ENCODE results near the gene SELENOT.
"Not testable (repeated sequence)": the region's sequence is repeated elsewhere in the genome, so short reads cannot be mapped to it uniquely, and the experiment has no call there.

The SELENOT gene, protein sequence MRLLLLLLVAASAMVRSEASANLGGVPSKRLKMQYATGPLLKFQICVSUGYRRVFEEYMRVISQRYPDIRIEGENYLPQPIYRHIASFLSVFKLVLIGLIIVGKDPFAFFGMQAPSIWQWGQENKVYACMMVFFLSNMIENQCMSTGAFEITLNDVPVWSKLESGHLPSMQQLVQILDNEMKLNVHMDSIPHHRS

DNA sequence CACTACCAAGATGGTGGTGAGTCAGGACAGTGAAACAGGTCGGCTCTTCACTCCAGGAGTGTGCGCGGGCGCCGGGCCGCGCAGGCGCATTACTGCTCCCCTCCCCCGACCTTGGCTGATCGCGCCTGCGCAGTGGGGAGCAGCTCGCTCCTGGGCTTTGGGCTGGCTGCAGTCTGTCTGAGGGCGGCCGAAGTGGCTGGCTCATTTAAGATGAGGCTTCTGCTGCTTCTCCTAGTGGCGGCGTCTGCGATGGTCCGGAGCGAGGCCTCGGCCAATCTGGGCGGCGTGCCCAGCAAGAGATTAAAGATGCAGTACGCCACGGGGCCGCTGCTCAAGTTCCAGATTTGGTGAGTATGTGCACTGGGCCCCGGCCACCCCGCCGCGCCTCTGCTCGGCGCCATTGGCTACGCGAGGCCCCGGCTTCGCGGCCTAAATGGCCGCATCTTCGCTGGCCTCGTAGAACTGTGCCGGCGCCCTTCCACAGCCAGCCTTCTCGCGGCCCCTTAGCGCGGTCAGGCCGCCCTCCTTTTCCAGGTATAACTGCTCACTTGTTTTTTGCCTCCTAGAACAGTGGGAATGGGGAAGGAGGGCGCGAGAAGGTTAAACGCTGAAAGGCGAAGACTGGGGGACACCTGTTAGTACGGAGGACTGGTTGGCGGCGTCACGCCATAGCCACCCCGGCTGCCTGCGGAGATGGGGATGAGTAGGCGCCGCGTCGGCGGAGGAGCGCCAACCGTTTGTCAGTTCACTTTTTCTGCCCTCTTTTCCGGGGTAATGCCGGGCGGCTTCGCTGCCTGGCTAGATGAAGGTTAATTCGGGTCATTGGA, at the start of gene SELENOT:
Gene SELENOT (plus strand): TSS at position 169 of the 827 bp plus-strand sequence. CDS start 42 bp downstream, at position 211.
- DNase-seq, result peak; percentile 98

DNA sequence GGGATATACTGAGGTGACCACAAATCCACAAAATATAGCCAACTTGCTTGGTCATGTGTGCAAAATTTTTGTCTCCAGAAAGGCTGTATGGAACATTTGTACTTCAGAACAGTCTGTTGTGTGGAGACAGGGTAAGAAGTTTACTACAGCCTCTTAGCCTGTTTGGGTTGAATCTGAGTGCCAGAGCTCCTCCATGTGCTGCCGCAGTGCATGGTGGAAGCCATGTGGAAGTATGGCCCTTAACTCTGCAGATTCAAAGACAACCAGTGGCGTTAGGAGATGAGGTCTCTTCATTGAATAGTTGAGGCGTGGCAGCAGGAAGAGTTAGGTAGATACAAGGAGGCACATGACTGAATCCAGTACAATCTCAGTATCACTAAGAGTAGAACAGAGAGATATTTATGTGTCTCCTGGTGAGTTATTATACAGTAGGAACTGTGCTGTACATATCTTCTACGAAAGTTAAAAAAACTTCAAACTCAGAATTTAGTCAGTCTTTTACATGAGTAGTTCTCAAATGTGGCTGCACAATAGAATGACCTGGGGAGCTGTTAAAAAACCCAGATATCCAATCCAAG, 47.2 kb upstream of the SELENOT start:
- no peak for DNase-seq

DNA sequence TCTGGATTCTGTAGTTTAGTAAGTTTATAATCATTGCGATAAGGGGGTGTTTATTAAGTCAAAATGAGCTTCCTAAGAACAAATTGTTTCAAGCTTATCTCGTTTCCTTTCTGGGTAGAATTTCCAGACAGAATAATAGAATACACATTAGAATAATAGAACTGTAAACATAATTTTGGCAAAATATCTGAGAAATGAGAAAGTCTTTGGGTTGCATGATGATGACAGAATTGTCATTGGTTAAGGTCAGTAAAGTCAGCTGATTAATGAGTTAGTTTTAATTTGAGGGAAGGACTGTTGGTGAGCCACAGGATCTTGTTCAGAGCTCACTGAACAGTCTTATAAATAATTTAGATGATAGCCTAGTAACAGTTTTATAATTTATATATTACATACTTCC, 46.3 kb upstream of the SELENOT start:
- DNase-seq, result no peak

DNA sequence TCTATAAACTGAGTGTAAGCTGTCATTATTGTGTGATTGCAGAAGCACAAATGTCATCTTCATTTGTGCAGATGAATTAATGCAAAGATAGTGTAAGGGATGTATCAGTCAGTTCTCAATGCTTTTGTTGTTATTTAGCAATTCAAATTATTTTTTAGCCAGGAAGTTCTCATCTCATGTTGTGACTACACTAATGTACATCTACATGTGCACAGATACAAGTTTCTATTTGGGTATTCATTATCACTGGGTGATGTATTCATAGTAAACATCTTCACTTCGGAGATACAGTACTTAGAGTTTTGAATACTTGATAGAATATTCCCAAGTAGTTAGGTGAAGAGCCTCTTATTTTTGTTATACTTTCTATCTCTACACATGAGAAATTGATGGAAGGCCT, 45.4 kb upstream of the SELENOT start:
- no peak for DNase-seq

DNA sequence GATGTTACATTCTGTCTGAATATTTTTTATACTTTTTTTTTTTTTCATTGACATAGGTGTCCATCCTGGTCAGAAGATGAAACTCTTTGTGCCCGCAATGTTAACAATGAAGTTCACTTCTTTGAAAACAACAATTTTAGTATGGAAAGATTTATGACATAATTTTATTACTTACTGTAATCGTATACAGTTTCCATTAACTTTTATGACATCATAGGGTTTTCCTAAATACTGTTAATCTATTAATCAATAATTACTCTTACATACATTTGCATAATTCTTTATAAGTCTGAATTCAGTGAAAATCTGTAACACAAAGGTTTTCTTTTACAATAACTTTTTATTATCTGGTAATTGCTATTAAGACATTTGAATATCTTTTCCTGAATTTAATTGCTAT, 38.9 kb upstream of the SELENOT start:
- DNase-seq, result no peak

DNA sequence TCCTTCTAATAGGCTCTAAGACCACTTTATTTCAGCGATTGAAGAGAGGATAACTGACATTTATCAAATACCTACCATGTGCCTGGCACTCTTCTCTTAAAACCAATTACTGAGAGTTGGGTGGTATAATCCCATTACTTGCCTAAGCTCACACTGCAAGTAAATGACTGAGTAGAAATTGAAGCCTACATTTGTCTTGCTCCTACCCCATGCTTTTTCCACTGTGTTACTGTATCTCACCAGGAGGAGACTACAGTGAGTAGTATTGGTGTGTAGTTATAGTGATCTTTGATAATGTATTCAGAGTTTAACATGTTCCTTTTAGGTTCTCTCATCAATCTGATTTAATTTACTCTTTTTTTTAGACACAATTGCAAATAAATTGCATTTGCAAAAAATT, 35.8 kb upstream of the SELENOT start:
- no peak for DNase-seq

DNA sequence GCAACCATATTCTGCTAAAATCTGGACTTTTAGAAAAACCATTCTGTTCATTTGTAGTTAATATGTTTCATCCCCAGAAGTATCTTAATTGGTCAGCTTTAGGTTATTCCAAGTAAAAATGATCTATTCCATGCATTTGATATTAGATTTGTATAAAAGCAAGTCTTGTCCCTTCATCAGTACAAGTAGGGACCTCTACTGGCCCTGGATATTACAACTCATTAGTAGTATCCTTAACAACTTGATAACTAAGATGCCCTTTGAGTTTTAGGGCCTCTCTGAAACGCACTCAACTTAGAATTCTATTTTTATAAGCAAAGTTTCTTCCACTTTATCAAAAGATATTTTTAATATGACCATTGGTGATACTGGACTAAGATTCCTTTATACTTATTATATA, 25.3 kb upstream of the SELENOT start:
- no peak for DNase-seq

DNA sequence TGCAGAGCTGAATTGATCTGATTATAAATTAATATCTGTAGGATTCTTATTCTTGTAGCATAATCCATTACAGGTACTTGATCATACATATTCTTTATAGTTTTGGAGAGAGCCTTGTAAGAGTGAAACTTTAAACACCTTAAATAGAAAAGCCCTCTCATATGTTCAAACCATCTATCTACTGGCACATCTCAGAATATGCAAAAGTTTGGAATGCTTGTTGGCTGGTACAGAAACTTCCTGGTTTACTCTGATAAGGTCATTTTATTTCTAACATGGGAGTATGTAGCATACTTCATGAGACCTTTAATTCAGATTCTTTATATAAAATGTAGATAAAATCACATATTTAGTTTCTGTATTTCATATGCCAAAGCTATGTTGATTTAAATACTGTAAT, 21.9 kb upstream of the SELENOT start:
- DNase-seq, result no peak

DNA sequence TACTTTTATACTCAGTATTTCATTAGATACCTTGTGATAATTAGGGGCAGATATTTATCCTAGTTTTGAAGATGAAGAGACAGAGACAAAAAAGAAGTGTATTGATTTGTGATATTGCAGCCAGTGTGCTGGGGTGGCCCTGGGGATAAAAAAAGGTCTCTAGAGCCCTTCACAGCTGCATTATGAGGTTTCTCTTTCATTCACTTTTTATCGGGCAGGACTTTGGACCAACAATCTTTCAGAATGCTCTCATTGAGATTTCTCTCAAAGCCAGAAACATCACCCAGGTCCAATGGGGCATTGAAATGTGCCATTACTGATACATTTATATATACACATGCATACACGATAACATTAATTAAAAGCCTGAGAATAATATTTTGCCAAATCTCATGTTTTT, 20.5 kb upstream of the SELENOT start:
- no peak for DNase-seq

DNA sequence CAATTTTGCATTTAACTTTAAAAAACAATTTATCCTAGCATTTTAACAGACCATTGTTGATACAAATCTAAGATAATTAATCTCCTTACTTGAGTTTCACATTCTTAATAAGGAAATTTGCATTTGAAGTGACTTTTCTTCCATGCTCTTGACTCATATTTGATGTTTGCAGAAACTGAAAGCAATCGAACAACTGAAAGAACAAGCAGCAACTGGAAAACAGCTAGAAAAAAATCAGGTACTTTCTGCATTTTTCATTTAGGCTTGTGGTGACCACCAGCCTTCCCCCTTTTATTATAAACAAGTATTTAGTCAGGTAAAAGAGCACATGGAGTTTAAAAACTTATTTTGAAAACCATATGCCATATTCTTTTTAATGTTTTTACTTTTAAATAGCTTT, 20.1 kb upstream of the SELENOT start:
- DNase-seq, result no peak

DNA sequence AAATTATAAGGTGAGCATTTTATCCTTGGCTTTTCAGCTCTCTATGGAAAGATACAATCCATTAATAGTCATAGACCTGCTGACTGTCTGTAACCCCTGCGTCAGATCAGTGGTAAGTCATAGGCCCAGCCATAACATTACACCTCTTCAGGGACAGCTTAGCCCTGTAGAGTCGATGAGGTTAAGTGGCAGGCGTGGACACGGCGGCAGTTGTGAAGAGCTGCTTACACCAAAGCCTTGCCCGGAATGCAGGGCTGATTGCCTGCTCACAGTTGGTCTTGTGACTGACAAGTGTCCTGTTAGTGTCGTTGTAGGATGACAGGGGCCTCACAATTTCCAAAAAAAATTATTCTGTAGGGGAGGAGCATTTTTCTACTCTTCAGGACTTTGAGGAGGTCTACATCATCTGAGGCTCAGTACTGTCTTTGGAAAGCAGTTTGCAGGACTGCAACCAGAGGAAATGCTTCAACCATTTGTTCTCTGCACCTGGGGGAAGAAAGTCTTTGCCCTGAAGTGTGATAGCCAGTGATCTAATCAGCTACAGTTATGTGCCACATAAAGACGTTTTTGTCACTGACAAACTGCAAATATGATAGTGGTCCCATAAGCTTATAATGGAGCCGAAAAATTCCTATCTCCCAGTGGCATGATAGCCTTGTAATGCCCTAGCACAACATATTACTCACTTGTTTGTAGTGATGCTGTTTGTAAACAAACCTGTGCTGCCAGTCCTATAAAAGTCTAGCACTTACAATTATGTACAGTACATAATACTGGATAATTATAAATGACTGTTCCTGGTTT, 14.9 kb upstream of the SELENOT start:
- peak; percentile 72 for DNase-seq

DNA sequence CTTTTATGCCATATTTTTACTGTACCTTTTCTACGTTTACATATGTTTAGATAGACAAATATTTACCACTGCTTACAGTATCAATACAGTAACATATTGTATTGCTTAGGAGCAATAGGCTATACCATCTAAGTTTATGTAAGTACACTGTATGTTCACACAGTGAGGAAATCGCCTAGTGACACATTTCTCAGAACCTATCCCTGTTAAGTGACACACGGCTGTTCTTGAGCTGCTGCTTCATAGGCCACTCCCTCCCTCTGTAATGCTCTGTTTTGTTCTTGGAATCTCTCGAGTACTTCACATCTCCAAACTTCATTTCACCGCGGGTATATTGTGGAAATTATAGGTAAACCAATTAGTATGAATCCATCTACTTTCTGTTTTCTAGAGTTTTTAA, 13.4 kb upstream of the SELENOT start:
- DNase-seq, result no peak

DNA sequence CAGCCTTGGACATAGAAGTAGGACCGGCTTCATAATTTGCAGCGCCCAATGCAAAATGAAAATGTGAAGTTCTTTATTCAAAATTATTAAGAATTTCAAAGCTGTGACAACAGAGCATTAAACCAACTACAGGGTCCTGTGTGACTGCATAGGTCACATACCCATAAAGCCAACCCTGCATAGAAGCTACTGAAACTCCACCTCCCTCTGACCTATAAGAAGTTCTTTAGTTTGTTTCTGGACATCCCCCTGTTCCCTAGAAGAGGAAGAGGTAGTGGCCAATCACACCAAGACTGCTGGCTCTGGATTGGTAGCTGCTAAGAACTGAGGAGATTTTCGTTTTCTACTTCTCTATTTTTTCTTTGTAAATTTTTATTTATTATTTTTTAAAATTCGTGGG, 9.0 kb upstream of the SELENOT start:
- no peak for DNase-seq

DNA sequence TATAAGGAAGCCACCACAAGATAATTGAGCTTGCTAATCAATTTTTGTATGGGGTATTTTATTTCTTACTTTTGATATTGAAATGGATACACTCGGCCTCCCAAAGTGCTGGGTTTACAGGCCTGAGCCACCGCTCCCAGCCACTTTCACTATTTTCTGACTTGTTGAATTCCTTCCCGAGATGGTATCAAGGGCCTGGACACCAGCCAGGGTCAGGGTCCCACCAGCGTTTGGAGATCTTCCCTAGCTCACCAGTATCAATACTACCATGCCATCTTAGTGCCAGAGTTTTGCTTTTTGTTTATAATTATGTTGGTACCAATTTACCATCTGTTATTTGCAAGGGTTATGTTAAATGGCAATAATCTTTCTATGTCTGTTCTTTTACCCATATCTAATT, 5.5 kb upstream of the SELENOT start:
- no peak for DNase-seq

DNA sequence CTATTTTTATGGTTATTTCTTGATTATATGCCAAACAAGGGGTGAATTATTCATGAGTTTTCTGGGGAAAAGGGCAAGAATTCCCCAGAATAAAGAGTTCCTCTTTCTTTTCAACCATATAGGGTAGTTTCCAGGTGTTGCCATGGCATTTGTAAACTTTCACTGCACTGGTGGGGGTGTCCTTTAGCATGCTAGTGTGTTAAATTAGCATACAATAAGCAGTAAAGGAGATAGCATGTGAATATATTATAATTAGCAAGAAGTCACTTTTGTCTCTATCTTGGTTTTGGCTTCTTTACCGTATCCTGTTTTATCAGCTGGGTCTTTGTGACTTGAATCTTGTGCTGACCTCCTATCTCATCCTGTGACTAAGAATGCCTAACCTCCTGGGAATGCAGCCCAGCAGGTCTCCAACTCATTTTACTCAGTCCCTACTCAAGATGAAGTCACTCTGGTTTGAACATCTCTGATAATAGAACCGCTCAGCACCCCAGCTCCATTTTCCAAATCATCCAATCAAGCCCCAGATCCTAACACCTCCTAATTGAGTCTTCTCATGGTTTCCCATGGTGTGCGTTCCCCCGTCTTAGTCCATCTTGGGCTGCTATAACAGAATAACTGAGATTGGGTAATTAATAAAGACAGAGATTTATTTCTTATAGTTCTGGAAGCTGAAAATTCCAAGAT, 3.4 kb upstream of the SELENOT start:
- DNase-seq, result peak; percentile 89

DNA sequence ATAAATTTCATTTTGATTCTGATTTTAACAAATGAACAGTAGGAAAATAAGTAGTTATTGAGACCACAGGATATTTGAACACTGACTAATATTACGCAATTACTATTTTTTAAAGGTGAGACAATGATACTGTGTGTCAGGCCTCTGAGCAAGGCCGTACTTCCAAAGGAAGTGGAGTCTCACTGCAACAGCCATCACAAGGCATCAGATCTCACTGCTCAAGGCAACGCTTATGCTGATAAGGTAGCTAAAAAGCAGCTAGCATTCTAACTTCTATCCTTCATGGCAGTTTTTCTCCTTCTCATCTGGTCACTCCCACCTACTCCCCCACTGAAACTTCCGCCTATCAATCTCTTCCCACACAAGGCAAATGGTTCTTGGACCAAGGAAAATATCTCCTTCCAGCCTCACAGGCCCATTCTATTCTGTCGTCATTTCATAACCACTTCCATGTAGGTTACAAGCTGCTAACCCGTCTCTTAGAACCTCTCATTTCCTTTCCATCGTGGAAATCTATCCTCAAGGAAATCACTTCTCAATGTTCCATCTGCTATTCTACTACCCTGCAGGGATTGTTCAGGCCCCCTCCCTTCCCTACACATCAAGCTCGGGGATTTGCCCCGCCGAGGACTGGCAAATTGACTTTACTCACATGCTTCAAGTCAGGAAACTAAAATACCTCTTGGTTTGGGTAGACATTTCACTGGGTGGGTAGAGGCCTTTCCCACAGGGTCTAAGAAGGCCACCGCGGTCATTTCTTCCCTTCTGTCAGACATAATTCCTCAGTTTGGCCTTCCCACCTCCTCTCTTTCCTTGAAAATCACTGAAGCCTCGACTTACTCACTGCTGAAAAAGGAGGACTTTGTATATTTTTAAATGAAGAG, 2.2 kb upstream of the SELENOT start:
- DNase-seq, result not testable (repeated sequence)

DNA sequence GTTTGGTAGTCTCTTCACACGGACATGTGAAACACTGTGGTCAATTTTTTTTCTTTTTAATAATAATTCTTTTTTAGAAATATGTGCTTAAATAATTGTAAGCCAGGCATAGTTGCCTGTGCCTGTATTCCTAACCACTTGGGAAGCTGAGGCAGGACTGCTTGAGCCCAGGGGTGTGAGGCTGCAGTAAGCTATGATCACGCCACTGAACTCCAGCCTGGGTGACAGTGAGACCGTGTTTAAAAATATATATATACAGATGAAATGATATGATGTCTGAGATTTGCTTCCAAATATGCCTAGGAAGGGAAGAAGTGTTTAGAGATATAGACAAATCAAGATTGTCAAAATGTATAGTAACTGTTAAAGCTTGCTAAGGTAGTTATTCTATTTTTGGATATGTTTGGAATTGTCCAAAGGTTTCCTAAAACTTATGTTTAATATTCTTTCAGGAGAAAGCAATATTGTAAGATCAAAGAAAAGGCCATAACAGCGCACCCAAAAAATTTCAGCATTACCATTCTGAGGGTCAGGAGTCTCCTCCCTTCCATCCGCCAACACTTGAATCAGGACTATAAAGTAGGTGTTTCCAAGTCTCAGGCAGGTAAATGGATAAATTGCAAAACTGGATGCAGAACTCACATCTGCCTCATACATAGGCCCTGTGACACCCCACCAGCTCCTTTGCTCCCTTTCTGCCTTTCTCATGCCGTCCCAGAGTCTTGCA, 532 bp upstream of the SELENOT start:
- DNase-seq, result no peak

DNA sequence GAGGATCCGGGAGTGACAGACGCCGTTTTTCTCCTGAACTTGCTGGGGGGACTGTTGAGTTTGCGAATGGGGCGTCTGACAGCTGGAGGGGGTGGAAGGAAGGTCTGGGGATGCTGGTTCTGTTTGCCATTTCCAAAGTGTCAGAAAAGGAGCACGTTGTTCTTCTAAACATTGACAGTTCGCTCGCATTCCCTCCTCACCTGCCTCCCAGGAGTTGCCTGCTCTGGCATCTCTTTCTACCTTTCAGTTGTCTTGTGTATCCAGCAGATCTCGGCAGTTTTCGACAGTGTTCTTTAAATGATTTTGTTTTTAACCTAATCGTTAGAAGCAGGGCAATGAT, 829 bp downstream of the SELENOT start:
- DNase-seq, result no peak

DNA sequence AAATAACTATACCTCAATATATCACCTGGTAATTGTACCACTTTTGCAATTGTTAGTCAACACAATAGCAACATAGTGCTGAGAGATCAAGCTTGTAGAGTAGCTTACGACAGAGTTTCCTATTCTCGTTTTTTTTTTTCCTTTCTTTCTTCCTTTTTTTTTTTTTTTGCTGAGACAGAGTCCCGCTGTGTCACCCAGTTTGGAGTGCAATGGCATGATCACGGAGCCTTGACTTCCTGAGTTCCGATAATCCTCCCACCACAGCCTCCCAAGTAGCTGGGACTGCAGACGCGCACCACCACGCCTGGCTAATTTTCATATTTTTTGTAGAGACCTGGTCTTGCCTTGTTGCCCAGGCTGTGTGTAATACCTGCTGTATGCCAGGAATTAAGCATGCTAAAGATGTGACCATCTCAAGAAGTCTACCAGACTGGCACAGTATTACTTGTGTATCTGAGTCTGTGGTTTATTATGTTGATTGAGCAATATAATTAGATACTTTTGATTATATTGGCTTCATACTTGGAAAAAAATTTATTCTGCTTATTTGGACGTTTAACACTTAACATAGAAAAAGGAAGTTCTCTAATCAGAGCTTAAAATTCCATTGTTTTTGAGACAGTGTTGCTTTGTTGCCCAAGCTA, 3.0 kb downstream of the SELENOT start:
- DNase-seq, result no peak

DNA sequence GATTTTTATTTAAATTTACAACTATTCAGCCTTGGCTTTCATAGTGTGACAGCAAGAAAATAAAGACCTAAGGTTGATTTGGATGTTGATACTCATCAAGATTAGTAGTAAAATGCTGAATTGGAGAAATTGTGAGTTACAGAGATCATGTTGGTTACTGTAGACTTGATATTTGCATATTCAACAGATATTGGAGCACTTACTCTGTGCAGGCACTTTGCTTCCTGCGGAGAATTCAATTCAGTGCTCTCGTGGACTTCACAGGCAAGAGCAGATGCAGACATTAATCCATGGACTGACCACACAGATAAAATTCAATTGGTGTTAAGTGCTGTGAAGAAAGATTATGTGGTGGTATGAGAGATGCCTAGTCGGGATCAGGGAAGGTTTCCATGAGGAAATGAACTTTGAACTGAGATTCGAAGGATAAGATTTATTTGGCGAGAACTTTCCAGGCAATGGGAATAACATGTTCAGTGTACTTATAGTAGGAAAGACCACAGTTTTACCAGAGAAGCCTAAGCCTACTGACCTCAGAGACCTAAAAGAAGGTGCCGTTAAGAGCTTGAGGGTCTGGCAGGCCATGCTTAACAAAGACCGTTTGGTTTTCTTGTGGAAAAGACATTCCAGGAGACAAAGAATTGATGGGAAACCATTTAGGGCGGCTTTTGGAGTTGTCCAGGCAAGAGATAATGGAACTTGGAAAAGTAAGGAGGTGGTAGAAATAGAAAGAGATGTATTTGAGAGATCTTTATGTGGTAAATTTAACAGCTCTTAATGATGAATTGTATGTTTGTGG, 4.3 kb downstream of the SELENOT start:
- no peak for DNase-seq

All from islet precursor cell (in vitro differentiated cells).